H1 (cell line): ENCODE measurements around the gene MRPL39. TPM values are rescaled to one million over a fixed set of nuclear protein-coding genes. Genes with fewer than 3 reads are reported as not detected.

Experiments
- ASH2L ChIP-seq: fragments of 200-600, 300-600 bp; sonication (generic); IDR thresholded peaks from one replicate; pipeline ENCODE4 v1.7.1; 2017; ENCODE audit warnings: low read length
- CHD1 ChIP-seq: IDR thresholded peaks from 2 replicates; pipeline ENCODE4 v1.6.1; 2012; ENCODE audit warnings: low read depth, low read length, improper control_type of control experiment
- E2F6 ChIP-seq: IDR thresholded peaks from 2 replicates; pipeline ENCODE4 v1.6.1; 2012; ENCODE audit warnings: inconsistent platforms
- FOSL1 ChIP-seq: IDR thresholded peaks from 2 replicates; pipeline ENCODE4 v1.6.1; 2011; ENCODE audit warnings: mild to moderate bottlenecking, low read depth, low read length, moderate library complexity; ENCODE audit not compliant: insufficient read depth
- HDAC6 ChIP-seq: IDR thresholded peaks from one replicate; pipeline ENCODE4 v1.7.1; 2012; ENCODE audit warnings: low read depth, mild to moderate bottlenecking, inconsistent platforms, low read length, moderate library complexity
- KDM4A ChIP-seq: IDR thresholded peaks from one replicate; pipeline ENCODE4 v1.7.1; 2012; ENCODE audit warnings: low read depth, mild to moderate bottlenecking, moderate library complexity, low read length, inconsistent platforms; ENCODE audit not compliant: severe bottlenecking
- POU5F1 ChIP-seq: IDR thresholded peaks from 2 replicates; pipeline ENCODE4 v1.6.1; 2011; ENCODE audit warnings: low read depth, mild to moderate bottlenecking, low read length, moderate library complexity
- RAD21 ChIP-seq, 2 experiments: IDR thresholded peaks in 1 of 2; conservative IDR thresholded peaks in 1 of 2; 2 replicates each; pipeline ENCODE4 v1.6.1; 2011; ENCODE audit warnings: low read depth in 2 of 2, low read length in 2 of 2, improper control_type of control experiment in 1 of 2, inconsistent platforms in 1 of 2, mild to moderate bottlenecking in 1 of 2, moderate library complexity in 1 of 2
- polyA plus RNA-seq, 7 experiments: library from polyadenylated mRNA; depleted of rRNA in 3 of 7; stranded (reverse) in 5 of 7; unstranded in 2 of 7; fragments of >200 nt in 5 of 7; fragments of 200-250 nt in 2 of 7; gene quantifications; 1 replicate in 5 of 7; 2 replicates in 1 of 7; 4 replicates in 1 of 7; pipeline versions ENCODE4 v1.2.1 to v1.2.3, GENCODE V29; 2011 to 2013; ENCODE audit warnings: missing spikeins in 2 of 7, mixed read lengths in 2 of 7
- total RNA-seq: library from RNA; stranded (reverse); fragmentation: NEBNext Ultra II Directional; extraction: Animal tissue kit (Norgen Biotek cat#: 25700); gene quantifications from 2 replicates; pipeline ENCODE4 v1.2.1, GENCODE V29; 2021
- TF ChIP-seq, protein P1 (sequence below), 3 experiments: IDR thresholded peaks; 1 replicate in 2 of 3; 2 replicates in 1 of 3; pipeline versions ENCODE4 v1.5.1 to v1.6.1; 2011; ENCODE audit warnings: low read length in 3 of 3, mild to moderate bottlenecking in 3 of 3, inconsistent platforms in 2 of 3, low read depth in 1 of 3, moderate library complexity in 1 of 3; ENCODE audit not compliant: insufficient read depth in 1 of 3; ENCODE audit errors: control extremely low read depth in 1 of 3

Gene MRPL39
- total and polyA plus RNA-seq, 2 of the 8 experiments (the other 6 are each of a cell fraction or from before 2014, with no cell fraction given): 20.3 to 43.2 TPM

DNA sequence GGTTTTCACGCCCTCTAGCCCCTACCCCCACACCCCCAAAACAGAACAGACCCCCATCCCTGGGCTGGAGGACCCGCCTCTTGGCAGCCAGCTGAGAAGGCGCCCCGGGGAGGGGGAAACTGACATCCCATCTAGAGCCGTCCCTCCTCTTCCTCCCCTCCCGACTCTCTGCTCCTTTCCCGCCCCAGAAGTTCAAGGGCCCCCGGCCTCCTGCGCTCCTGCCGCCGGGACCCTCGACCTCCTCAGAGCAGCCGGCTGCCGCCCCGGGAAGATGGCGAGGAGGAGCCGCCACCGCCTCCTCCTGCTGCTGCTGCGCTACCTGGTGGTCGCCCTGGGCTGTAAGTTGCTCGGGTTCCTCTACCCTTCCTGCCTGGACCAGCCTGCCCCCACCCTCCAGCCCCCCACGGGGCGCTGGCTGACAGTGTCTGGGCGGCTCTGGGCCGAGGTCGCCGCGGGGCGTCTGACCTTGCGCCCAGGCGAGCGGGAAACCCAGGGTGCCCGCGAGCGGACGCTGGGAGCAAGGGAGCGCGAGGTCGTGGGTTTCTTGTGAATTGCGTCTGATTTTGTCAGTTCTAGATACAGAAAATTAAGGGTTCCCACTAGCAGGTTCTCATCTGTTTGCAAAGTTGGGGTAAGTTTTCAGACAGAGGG, 32.4 kb upstream of the MRPL39 start (continued):
- TF ChIP-seq E2F6 (no peak; the same call in none of the 2 replicates), KDM4A (peak; percentile 85), HDAC6 (no peak), POU5F1 (no peak), RAD21 (IDR thresholded peaks at IDR 0.05 in 1 of 2, conservative IDR thresholded peaks at IDR 0.05 in 1 of 2; ENCODE audit: low read depth in 2 of 2, low read length in 2 of 2) (peak; percentile 12 to 45; a peak in 3 of 4 replicates), FOSL1 (0 out of 2 replicates have a peak, but pooled peaks have one; percentile 23), CHD1 (0 out of 2 replicates have a peak, but pooled peaks have one; percentile 17), ASH2L (peak; percentile 75)
- TF ChIP-seq, protein P1, sequence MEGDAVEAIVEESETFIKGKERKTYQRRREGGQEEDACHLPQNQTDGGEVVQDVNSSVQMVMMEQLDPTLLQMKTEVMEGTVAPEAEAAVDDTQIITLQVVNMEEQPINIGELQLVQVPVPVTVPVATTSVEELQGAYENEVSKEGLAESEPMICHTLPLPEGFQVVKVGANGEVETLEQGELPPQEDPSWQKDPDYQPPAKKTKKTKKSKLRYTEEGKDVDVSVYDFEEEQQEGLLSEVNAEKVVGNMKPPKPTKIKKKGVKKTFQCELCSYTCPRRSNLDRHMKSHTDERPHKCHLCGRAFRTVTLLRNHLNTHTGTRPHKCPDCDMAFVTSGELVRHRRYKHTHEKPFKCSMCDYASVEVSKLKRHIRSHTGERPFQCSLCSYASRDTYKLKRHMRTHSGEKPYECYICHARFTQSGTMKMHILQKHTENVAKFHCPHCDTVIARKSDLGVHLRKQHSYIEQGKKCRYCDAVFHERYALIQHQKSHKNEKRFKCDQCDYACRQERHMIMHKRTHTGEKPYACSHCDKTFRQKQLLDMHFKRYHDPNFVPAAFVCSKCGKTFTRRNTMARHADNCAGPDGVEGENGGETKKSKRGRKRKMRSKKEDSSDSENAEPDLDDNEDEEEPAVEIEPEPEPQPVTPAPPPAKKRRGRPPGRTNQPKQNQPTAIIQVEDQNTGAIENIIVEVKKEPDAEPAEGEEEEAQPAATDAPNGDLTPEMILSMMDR (IDR thresholded peaks at IDR 0.05; ENCODE audit: control extremely low read depth in 1 of 3, insufficient read depth in 1 of 3, low read depth in 1 of 3, low read length in 3 of 3): peak; percentile 41 to 66 (median 44)
- TF ChIP-seq, all 59 proteins: peak for 12
